GM12865 (cell line): ENCODE measurements around the gene REPIN1.

Source experiments
- DNase-seq: peaks from one replicate; pipeline ENCODE4 v3.0.0; 2010; ENCODE audit warnings: low read depth
- H3K4me3 ChIP-seq: 2 replicates; pipeline ENCODE4 v1.5.1; 2011; ENCODE audit warnings: mild to moderate bottlenecking, low read depth, low read length, control low read depth
- CTCF ChIP-seq: IDR thresholded peaks from 2 replicates; pipeline ENCODE4 v1.5.1; 2011; ENCODE audit warnings: low read length, control low read depth, low read depth, inconsistent platforms; ENCODE audit not compliant: insufficient read depth; ENCODE audit errors: missing control alignments

The REPIN1 gene

GRCh38 chr7:150374472-150374871, 5.8 kb downstream of the REPIN1 start:
- TF ChIP-seq CTCF, result no peak
- no peak for DNase-seq
- H3K4me3 ChIP-seq, result no peak overlapping the region

GRCh38 chr7:150375662-150376521, 7.3 kb downstream of the REPIN1 start:
- peak; percentile 70 for DNase-seq
- no peak overlapping the region for H3K4me3 ChIP-seq
- no peak for TF ChIP-seq CTCF

- no peak for TF ChIP-seq CTCF
- no peak overlapping the region for H3K4me3 ChIP-seq
These were observed 7.9 kb downstream of the REPIN1 start for GRCh38 chr7:150376560-150376959.

GRCh38 chr7:150377196-150377595, 8.6 kb downstream of the REPIN1 start:
- H3K4me3 ChIP-seq, result no peak overlapping the region
- no peak for TF ChIP-seq CTCF
- peak; percentile 38 for DNase-seq

More at GRCh38 chr7:150376560-150376959, 7.9 kb downstream of the REPIN1 start:
- no peak for DNase-seq

GRCh38 chr7:150377635-150378034, 9.0 kb downstream of the REPIN1 start:
- no peak for TF ChIP-seq CTCF
- peak overlapping the region; percentile 83; the same call in 1 of the 2 replicates for H3K4me3 ChIP-seq
- DNase-seq, result no peak

- peak; percentile 77 for DNase-seq
- H3K4me3 ChIP-seq, result peak overlapping the region; percentile 83
- peak; percentile 1 for TF ChIP-seq CTCF
These were observed 9.7 kb downstream of the REPIN1 start for GRCh38 chr7:150378115-150378852.
